ENCODE measurements around the gene TMEM147. TPM values are rescaled to one million over a fixed set of nuclear protein-coding genes. Genes with fewer than 3 reads are reported as not detected.

The TMEM147 gene
- total and polyA plus RNA-seq, 2 of the 4 experiments (the other 2 are of a cell fraction): 67.6 to 108 TPM

- 0 out of 2 replicates have a peak, but pooled peaks cover 3% of the 10 kb centered on the region for H3K9me1 ChIP-seq (ENCODE audit: insufficient read depth, low read length)
- H3K56ac ChIP-seq (ENCODE audit: extremely low read depth, insufficient read depth, low read length): no peak overlapping the region
- dilution Hi-C loops (cut with HindIII; ENCODE audit: low sequenced_read_pairs, unreplicated experiment): no loop called here
- no peak overlapping the region for H2BK15ac ChIP-seq (ENCODE audit: low read depth, low read length)
- no peaks in the 10 kb centered on the region for H3K4me1 ChIP-seq (ENCODE audit: control insufficient read depth, insufficient read depth, low read length)
- POLR2A ChIA-PET (ENCODE audit: unreplicated experiment): no interaction called here
- no peak overlapping the region for H3K14ac ChIP-seq (replicated peaks; ENCODE audit: low read depth, low read length)
- no peak overlapping the region for H4K5ac ChIP-seq (ENCODE audit: low read depth, low read length)
- H3K4ac ChIP-seq (ENCODE audit: low read depth, low read length): no peak overlapping the region
- no peaks in the 10 kb centered on the region for H3K79me1 ChIP-seq (ENCODE audit: low read depth in 1 of 2, low read length in 2 of 2)
- DNase-seq: no peak
- H4K8ac ChIP-seq (ENCODE audit: low read depth in 2 of 2, low read length in 2 of 2): no peak overlapping the region
- TF ChIP-seq RCOR1 (IDR thresholded peaks at IDR 0.05; ENCODE audit: insufficient replicate concordance, low read length) (no peak), POLR2A (IDR thresholded peaks at IDR 0.05; ENCODE audit: low read depth, low read length) (no peak), BHLHE40 (IDR thresholded peaks at IDR 0.05; ENCODE audit: low read depth, low read length) (no peak), CHD1 (IDR thresholded peaks at IDR 0.05; ENCODE audit: low read depth, low read length) (no peak), NFE2L2 (IDR thresholded peaks at IDR 0.05; ENCODE audit: low read depth, low read length) (no peak), SMC3 (IDR thresholded peaks at IDR 0.05; ENCODE audit: low read depth, low read length) (no peak), FOS (IDR thresholded peaks at IDR 0.05; ENCODE audit: low read depth, low read length) (no peak), MAZ (IDR thresholded peaks at IDR 0.05; ENCODE audit: borderline replicate concordance, low read depth, low read length) (no peak), MXI1 (IDR thresholded peaks at IDR 0.05; ENCODE audit: borderline replicate concordance, low read depth, low read length) (no peak), RFX5 (IDR thresholded peaks at IDR 0.05; ENCODE audit: low read depth, low read length) (no peak), MAFK (IDR thresholded peaks at IDR 0.05; ENCODE audit: low read depth, low read length) (no peak), CEBPB (IDR thresholded peaks at IDR 0.05; ENCODE audit: low read depth, low read length) (no peak)
- TF ChIP-seq, protein P1, sequence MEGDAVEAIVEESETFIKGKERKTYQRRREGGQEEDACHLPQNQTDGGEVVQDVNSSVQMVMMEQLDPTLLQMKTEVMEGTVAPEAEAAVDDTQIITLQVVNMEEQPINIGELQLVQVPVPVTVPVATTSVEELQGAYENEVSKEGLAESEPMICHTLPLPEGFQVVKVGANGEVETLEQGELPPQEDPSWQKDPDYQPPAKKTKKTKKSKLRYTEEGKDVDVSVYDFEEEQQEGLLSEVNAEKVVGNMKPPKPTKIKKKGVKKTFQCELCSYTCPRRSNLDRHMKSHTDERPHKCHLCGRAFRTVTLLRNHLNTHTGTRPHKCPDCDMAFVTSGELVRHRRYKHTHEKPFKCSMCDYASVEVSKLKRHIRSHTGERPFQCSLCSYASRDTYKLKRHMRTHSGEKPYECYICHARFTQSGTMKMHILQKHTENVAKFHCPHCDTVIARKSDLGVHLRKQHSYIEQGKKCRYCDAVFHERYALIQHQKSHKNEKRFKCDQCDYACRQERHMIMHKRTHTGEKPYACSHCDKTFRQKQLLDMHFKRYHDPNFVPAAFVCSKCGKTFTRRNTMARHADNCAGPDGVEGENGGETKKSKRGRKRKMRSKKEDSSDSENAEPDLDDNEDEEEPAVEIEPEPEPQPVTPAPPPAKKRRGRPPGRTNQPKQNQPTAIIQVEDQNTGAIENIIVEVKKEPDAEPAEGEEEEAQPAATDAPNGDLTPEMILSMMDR (conservative IDR thresholded peaks at IDR 0.05; ENCODE audit: low read depth, low read length): no peak
- TF ChIP-seq, protein P2, sequence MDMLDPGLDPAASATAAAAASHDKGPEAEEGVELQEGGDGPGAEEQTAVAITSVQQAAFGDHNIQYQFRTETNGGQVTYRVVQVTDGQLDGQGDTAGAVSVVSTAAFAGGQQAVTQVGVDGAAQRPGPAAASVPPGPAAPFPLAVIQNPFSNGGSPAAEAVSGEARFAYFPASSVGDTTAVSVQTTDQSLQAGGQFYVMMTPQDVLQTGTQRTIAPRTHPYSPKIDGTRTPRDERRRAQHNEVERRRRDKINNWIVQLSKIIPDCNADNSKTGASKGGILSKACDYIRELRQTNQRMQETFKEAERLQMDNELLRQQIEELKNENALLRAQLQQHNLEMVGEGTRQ (IDR thresholded peaks at IDR 0.05; ENCODE audit: low read depth, low read length): no peak
- H3K36me3 ChIP-seq (ENCODE audit: control insufficient read depth, insufficient read depth, low read length): no peaks in the 10 kb centered on the region
- H3K23ac ChIP-seq (ENCODE audit: low read depth, low read length): no peak overlapping the region
- no peak overlapping the region for H2AK5ac ChIP-seq (ENCODE audit: low read depth, low read length)
- in situ Hi-C loops (cut with MboI; ENCODE audit: low sequenced_read_pairs): no loop called here
- H3K4me2 ChIP-seq (ENCODE audit: low read depth, low read length): no peak overlapping the region
- H3K4me3 ChIP-seq (ENCODE audit: insufficient read depth, low read depth, low read length): no peak overlapping the region
- CTCF ChIA-PET: no interaction called here
- H3K27ac ChIP-seq (ENCODE audit: insufficient read depth, low read length): no peak overlapping the region
- no peak overlapping the region for H2BK120ac ChIP-seq (ENCODE audit: low read depth, low read length)
- ATAC-seq (ENCODE audit: low read depth): no peak
- BruUV-seq (replicated peaks): no TSS peak
- H3K27me3 ChIP-seq (ENCODE audit: control insufficient read depth, insufficient read depth, low read length): peaks cover 45% of the 10 kb centered on the region
- no peak overlapping the region for H2AK9ac ChIP-seq (replicated peaks; ENCODE audit: low read depth, low read length, poor library complexity)
- no peaks in the 10 kb centered on the region for H4K20me1 ChIP-seq (ENCODE audit: insufficient read depth, low read length)
- no peaks in the 10 kb centered on the region for H3K9me3 ChIP-seq (ENCODE audit: control insufficient read depth, insufficient read depth, low read length)
- no peak overlapping the region for H2AFZ ChIP-seq (replicated peaks; ENCODE audit: low read length, poor library complexity)
- H4K91ac ChIP-seq (ENCODE audit: insufficient read depth, low read depth, low read length): no peak overlapping the region
- no peak overlapping the region for H3K9ac ChIP-seq (ENCODE audit: low read depth, low read length)
- no peak overlapping the region for H2BK5ac ChIP-seq (ENCODE audit: low read depth, low read length, poor library complexity, severe bottlenecking)
- intact Hi-C loops (cut with micrococcal nuclease): no loop called here
- H3K18ac ChIP-seq (ENCODE audit: low read depth, low read length): no peak overlapping the region
- 80% methylated on average over 1 of the region's 18 CpGs; no CpG with 5 or more reads in 1 of the 2 experiments for WGBS, 2 experiments (ENCODE audit: extremely low coverage in 2 of 2, insufficient read length in 1 of 2)
- no peak overlapping the region for H2BK20ac ChIP-seq (ENCODE audit: low read depth, low read length)
Observed at GRCh38 chr19:35560271-35560670, 14.8 kb downstream of the TMEM147 start.
